ENCODE results near the gene ZNF618.

The ZNF618 gene

DNA sequence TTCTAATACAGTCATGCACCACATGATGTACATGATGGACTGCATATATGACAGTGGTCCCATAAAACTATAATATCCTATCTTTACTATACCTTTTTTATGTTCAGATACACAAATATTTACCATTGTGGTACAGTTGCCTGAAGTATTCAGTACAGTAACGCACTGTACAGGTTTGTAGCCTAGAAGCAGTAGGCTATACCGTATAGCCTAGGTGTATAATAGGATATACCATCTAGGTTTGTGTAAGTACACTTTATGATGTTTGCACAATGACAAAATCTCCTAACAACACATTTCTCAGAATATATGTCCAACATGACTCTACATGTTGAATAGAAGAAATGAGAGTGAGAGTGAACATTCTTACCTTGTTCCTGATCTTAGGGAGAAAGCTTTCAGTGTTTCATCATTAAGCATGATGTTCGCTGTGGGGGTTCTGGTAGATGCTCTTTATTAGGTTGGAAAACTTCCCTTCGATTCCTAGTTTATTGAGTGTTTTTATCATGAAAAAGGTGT is 170.2 kb downstream of the ZNF618 start:
- DNase-seq (ENCODE audit: low read depth), result no peak

DNA sequence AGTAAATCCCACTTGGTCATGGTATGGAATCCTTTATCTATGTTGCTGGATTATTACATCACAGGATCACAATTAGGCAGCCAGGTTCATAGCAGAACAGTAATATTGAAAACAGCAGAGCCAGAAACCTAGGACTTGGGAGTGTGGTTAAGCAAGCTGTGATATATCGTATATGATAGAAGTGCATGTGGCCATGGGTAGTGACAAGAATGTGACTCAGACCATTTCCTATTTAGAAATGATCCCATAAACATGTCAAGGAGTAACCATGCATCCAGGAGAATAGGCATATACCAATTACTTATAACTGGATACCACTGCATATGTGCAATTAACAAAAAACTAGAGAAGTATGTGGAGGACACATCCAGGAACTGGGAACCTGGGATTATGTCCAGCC is 170.8 kb downstream of the ZNF618 start:
- no peak for DNase-seq (ENCODE audit: low read depth)

DNA sequence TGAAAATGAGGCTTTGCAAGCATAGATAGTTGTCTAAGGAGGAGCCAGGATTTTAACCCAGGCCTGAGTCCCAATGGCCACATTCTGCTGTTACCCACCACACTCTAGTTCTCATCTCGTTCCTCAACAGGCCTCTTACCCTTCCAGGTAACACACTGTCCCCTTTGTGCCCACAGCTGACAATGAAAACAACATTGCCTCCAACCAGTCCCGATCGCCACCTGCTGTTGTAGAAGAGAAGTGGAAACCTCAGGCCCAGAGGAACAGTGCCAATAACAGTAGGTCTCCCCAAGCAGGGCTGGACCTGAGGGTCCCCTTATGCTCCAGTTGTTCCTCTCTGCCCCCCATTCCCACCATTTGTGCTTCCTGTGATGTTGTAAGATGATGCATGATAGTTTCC is 171.6 kb downstream of the ZNF618 start:
- DNase-seq (ENCODE audit: low read depth), result no peak

DNA sequence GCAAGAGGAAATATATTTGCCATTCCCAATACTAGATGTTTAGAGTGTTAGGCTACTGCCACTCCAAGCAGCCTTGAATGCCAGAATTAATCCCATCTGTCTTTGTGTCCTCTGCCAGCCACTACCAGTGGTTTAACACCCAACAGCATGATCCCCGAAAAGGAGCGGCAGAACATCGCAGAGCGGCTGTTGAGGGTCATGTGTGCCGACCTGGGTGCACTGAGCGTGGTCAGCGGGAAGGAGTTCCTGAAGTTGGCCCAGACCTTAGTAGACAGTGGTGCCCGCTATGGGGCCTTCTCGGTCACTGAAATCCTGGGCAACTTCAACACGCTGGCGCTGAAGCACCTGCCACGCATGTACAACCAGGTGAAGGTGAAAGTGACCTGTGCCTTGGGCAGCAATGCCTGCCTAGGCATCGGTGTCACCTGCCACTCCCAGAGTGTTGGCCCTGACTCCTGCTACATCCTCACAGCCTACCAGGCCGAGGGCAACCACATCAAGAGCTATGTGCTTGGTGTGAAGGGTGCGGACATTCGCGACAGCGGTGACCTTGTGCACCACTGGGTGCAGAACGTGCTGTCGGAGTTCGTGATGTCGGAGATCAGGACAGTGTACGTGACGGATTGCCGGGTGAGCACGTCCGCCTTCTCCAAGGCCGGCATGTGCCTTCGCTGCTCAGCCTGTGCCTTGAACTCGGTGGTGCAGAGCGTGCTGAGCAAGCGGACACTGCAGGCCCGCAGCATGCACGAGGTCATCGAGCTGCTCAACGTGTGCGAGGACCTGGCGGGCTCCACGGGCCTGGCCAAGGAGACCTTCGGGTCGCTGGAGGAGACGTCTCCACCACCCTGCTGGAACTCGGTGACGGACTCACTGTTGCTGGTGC is 172.7 kb downstream of the ZNF618 start:
- no peak for DNase-seq (ENCODE audit: low read depth)

DNA sequence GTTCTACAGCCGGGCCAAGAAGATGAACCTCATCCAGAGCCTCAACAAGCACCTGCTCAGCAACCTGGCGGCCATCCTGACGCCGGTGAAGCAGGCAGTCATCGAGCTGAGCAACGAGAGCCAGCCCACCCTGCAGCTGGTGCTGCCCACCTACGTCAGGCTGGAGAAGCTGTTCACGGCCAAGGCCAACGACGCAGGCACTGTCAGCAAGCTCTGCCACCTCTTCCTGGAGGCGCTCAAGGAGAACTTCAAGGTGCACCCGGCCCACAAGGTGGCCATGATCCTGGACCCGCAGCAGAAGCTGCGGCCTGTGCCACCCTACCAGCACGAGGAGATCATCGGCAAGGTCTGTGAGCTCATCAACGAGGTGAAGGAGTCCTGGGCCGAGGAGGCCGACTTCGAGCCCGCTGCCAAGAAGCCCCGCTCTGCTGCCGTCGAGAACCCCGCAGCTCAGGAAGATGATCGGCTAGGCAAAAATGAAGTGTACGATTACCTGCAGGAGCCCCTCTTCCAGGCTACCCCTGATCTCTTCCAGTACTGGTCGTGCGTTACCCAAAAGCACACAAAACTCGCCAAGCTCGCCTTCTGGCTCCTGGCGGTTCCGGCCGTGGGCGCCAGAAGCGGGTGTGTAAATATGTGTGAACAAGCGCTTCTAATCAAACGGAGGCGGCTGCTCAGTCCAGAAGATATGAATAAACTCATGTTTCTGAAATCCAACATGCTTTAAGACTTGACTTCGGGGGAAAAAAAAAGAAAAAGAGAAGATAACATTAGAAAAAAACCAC is 173.5 kb downstream of the ZNF618 start:
- no peak for DNase-seq (ENCODE audit: low read depth)

DNA sequence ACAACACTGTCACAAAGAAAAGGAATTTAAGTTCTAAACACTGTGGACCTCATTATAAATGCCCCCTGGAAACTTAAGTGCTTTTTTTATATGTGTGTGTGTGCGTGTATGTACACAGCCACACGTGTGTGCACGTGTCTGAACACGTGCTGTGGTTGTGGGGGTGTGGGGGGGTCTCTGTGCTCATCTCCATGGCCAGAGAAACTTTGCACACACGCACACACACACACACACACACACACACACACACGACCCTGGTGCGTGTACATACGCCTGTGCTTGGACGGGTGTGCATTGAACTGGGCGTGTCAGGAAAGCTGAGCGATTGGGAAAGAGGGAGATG is 174.1 kb downstream of the ZNF618 start:
- no peak for DNase-seq (ENCODE audit: low read depth)

DNA sequence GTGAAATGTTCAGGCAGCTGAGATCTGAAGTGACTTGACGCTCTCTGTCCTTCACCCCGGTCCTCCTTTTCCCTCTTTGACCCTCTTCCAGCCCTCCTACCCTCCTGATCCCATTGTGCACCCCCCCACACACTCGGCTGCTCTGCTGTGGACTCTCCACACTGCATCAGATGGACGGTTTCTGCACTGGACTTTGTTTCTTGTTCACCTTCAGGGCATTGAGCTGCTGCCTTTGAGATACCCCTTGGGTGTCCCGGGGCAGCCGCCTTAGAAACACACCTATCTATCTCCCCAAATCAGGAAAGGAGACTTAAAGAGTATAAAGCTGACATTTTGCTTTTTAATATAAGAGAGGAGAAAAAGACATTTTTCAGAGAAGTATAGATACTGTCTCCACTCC is 174.5 kb downstream of the ZNF618 start:
- DNase-seq (ENCODE audit: low read depth), result no peak

DNA sequence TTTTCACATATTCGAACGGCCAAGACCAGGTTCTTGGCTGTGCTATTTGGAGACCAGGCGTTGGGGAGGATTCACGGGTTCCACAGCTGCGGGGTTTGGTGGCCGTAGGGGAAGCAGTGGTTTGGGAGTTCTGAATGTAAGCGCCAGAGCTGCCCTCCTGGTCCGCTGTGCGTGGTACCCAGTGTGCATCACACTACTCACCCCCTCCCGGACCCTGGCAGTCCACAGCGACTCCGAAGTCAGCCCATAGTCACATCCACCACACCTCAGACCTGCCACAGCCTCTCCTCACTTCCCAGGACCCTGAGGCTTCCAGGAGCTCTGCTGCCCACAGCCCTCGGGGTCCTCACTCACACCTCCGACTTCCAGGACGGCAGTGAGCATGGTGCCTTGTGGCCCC is 175.2 kb downstream of the ZNF618 start:
- DNase-seq (ENCODE audit: low read depth), result no peak

DNA sequence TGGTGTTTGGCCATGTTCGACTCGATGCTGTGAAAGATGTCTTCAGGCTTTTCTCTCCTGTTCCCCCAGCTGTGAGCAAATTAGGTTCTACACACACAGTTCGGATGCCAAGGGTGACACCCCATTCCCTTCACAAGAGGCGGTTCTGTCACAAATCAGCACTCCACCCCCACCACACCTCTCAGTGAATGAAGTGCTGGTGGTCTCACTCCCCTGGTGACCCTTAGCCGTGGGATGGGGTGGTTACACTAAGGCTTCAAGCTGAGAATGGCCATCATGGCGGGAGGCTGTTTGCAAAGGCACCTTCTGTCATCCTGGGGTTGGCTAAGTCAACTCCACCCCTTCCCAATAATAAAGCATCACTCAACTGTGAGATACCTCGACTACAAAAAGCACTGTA is 175.6 kb downstream of the ZNF618 start:
- DNase-seq (ENCODE audit: low read depth), result no peak

DNA sequence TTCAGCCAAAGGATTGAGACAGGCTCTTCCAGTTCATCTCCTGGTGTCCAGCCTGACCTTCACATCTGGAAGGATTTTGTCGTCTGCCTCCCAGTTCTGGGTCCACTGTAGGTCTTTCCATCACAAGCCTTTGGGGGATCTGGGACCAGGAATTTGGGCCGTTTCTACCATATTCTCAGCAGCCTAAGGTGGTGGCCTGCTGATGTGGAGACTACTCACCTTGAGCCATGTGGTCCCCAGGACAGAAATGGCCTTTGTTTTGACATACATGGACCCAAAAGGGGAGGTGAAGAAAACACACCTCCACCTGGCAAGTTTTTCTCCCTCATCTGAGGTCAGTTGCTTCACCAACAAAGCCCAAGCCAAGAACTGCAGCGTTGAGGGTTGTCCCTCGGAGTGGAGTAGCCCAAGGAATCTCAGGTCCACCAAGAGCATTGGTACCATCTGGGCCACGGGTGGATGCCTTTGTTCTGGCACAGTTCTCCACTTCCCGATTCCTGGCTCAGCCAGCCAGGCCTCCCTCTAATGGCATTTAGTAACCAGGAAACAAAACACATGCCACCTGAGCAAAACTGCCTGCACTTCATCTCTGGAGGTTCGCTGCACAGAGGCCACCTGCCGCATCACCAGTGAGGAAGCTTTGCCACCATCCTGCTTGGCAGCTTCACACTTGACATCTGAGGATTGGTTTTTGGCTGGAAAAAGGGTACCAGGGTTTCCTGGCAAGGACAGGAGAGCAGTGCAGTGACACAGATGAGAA is 177.3 kb downstream of the ZNF618 start:
- DNase-seq (ENCODE audit: low read depth), result no peak

DNA sequence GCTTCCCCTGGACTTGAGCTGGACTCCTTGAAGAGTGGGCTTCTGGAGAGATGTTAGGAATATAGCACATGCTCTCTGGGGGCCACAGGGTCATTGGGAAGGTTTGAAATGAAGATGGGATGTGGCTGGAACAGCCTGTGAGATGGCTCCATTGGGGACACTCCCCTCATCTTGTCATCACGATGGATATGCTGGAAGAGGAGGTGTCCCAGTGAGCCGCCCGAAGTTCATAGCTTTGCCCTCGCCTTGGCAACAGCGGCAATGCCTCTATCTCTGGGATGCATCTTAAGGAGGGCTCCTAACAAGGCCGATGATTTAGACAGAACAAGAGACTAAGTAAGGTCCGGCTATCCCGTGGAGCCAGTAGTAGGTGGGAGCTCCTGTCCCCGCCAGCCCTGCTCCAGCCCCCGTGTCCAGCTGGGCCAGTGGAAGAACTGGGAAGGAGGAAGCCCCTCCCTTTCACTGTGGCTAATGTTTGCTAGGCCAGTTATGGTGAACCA is 178.1 kb downstream of the ZNF618 start:
- DNase-seq (ENCODE audit: low read depth), result no peak

DNA sequence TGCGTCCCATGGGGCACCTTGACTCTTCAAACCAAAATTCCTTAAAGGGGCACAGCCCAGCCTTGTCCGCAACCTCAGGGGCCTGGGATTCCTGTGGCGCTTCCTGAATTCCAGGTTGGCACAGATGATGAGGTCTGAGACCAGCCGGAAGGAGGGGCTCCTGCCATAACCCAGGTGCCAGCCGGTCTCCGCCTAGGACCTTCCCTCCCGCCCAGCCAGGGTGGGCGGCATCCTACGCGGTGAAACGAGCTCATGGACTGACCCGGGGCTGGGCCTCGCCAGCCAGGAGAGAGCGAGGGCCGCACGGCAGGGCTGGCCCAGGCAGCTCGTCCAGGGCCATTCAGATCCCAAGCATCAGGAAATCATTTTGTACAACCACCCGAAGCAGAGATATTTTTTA is 179.0 kb downstream of the ZNF618 start:
- DNase-seq (ENCODE audit: low read depth), result no peak

DNA sequence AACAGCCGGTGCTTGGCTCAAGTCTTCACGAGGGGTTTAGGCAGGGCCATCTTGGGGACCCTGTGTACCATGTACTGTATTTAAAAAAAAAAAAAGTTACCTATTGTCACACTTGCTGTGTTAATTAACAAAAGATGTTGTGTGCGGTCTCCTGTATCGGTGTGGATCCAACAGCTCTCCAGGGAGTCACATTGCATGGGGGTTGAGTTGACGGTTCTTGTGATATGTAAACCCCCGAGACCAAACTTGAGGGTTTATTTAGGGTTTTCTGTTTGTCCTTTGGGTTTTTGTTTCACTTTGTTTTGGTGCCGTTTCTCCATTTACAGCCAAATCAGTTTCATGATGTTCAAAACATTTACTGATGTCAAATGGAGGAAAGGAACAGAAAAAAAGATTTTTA is 179.8 kb downstream of the ZNF618 start:
- DNase-seq (ENCODE audit: low read depth), result no peak

DNA sequence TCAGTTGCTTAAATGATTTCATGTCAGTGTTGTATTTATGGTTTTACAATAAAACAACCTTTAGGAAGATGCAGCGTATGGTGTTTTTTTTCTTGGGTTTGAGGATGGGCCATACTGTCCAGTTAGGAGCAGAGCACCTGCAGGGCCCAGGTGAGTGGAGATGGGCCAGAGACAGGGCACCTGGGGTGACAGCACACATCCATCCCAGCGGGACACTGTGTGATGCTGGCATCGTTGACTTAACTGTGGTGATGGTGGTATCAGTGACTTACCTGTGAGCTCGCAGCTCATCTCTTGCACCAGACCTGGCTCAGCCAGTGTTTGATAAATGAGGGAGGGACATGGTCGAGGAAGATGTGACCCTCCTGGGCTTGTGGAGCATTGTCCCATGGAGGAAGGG is 180.4 kb downstream of the ZNF618 start:
- no peak for DNase-seq (ENCODE audit: low read depth)

DNA sequence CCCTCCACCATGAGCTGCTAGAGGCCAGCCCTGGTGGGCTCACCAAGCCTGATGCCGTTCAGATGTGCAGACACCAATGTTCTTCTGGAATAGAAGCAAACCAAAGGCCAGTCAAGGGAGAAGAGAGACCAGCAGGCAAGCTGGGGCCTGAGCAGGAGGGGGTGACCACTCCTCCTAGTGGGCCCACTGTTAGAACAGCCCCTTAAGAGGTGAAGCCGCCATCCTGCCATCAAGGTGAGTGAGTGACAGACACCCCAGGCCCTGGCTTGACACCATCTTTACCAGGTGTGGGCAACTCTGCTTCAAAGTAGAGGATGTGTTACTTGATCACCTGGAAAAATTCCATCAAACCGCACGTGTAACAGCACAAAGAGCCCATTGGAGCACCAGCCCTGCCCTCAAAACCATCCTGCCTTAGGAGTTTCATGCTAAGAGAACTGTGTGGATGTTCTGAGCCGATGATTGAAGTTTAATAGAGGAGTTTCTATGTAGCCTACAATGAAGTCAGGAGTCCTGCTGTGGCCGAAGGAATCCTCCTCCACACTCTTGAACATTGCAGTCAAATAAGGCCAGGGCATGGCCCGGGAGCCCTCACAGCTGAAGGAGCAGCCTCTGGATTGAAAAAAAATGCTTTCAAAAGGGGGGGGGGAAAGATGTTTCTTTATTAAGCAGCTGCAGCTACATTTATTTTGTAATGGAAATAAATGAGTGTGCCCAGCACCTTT is 181.2 kb downstream of the ZNF618 start:
- no peak for DNase-seq (ENCODE audit: low read depth)

DNA sequence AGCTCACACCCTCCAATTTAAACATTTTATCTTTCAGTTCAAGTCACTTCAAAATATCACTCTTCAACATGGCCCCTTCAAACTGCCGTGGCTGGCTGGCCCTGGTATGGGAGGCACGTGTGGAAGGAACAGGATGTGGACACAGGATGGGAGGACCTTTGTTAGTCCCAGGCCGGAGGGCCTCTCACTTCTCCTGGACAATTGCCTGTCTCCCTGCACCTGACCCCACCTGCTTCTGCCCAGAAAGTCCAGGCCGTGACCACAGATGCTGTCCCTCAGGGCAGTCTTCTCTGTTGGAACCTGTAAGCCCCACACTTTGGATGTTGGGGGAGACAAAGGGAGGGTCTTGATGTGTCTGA is 182.6 kb downstream of the ZNF618 start:
- no peak for DNase-seq (ENCODE audit: low read depth)

DNA sequence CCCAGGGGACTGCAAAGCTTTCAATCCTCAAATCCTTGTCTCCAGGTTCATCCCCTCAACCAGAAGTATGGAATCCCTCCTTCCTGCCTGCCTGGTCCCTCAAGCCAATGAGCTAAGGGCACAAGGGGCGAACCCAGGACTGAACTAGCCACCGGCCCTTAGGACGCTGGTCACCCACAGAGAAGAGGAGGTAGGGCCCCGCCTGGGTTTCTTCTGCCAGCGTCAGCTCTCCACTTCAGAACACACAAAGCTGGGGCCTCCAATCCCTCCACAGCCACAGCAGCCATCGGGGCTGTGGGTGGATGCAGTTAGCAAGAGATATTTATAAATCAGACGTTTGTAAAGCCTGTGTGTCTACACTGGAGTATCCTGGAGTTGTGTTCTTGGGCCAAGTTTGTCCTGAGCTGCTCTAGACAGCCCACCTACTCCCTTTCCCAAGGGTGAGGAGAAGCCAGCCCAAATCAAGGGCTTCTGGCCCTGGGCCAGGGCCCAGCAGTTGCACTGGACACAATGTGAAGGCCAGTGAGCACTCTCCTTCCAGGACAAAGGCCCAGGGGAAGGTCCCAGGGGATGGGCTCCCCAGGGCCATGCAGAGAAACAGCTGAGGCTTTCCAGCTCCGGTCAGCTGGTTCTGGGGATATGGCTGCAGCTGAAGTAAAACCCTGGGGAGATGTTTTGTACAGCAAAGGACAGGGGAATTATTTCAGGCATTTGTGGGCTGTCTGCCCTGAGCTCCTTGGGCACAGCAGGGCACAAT is 183.1 kb downstream of the ZNF618 start:
- no peak for DNase-seq (ENCODE audit: low read depth)

DNA sequence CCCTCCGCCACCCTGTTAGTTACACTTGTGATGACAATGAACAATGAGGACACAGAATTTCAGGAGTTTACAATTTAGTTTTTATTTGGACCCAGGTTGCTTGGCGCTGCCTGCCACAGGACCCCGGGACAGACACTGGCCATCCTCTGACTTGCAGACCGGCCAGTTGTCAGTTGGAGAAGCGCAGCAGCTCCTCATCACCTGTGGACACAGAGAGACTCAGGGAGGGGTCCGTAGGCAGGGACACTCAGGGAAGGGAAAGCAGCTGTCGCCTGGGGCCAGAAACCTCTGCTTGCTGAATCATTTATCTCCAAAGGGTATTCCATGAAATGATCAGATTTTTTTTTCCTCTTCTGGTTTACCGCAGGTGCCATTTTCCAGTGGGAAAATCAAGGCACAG is 184.0 kb downstream of the ZNF618 start:
- no peak for DNase-seq (ENCODE audit: low read depth)

DNA sequence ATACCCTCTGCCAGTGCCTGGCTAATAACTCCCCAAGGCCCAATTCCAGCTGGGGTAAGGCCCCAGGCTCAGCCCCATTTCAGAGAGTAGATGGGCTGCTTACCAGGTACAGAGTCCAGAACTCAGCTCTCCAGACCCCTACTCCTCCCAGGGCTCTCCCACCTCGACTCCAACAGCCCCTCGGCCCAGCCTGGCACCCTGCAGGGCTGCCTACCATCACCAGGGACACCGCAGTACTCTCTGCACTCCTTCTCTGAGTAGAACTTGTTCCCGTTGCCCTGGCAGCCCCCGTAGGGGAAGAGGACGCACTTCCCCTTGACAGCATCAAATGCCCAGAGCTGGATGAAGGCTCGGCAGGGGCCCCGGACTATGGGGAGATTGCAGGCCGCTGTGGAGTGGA is 184.6 kb downstream of the ZNF618 start:
- DNase-seq (ENCODE audit: low read depth), result no peak

DNA sequence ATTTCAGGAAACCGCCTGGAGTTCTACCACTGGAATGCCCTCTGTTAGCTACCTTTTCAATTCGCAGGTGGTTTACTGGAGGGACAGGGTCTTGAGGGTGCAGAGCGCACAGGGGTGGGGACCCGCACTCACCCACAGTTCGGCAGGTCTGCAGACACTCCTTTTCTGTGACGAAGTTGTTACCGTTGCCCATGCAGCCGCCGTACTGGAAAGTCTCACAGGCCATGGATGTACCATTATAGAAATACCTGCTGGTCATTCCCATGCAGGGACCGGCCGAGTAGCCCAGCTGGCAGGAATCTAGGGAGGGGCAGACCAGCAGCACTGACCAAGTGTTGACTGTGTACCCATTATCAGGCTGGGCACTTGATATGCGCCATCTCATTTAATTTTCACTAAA is 185.2 kb downstream of the ZNF618 start:
- no peak for DNase-seq (ENCODE audit: low read depth)

DNA sequence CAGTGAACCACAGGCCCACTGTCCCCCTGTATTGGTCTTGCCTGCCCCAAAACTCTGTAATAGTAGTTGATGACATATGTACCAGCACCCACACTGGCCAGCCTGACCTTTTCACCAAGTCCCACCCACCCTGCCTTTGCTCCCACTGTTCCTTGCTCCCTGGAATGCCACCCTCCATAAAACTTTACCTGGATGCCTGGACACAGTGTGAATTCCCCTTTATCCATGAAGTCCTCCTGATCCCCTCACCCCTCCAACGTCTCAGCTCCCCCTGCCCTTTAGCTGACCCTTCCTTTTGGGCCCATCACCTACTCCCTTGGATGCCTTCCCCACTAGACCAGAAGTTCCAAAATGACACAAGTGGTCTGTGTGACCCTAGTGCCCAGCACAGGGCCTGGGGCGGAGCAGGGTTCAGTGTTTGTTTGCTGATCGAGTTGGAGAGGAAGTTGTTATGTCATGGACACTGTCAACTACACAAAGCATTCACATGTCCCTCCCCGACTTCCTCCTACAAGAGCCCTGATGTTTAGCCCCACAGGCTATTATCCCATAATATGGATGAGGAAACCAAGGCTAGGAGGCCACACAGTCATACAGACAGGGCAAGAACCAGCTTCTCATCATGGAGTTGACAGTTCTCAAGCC is 185.8 kb downstream of the ZNF618 start:
- DNase-seq (ENCODE audit: low read depth), result no peak

All from non-pigmented ciliary epithelial cell (primary cell).